Measurements from ENCODE around the gene RAD51D.
"Not testable (repeated sequence)": the region's sequence is repeated elsewhere in the genome, so short reads cannot be mapped to it uniquely, and the experiment has no call there.

Gene RAD51D

DNA sequence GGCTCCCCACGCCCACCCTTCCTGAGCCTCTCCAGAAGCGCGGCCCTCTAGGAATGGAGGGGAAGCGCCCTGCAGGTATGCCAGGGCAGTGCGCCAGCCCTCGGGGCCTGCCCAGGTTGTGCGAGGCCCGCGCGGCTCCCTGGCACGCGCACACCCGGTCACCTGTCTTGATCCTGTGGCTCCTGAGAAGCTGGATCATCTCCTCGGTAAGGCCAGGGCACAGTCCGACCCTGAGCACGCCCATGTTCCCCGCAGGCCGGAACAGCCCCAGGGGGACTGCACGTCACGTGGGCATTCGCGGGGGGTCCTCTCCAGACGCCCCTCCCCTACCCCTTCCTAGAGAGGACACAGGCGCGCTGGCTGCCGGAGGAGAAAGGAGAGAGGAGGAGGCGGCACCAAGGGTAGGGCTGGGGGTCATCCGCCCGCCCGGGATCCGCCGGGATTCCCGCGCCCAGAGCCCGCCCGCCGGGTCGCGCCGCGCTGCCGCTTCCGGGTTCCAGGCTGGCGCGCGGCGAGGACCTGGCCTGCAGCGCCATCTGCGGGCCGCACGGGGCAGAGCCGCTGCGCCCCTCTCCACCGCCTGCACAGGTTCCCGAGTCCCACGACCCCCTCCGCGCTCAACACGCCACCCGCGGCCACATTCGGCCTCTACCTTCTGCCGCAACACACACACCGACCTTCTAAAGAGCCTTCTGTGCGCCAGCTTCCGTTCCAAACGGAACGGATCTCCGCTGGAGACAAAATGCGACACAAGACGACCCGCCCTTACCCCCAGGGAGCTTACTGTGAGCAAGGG, at the start of gene RAD51D:
RAD51D (minus strand) TSS at position 491 of the 796 bp plus-strand sequence; CDS start at position 244, 247 bp downstream.
- peak; percentile 82 to 83 for DNase-seq

DNA sequence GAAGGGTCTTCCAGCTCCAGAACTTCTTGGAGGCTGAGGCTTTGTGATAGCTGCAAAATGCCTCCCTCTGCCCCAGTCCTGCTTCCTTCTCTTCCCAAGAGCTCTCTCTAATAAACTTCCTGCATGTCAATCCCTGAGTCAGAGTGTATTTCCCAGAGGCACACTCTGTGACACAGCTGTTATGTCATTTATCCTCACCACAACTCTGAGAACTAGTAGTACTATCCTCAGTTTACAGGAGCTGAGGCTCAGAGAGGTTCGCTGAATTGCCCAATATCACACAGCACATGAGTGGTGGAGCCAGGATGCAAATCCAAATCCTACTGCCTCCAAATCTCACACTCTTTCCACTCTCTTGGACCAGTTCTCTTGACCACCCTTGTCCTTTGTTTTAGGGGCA, 48.0 kb upstream of the RAD51D start:
- no peak for DNase-seq

DNA sequence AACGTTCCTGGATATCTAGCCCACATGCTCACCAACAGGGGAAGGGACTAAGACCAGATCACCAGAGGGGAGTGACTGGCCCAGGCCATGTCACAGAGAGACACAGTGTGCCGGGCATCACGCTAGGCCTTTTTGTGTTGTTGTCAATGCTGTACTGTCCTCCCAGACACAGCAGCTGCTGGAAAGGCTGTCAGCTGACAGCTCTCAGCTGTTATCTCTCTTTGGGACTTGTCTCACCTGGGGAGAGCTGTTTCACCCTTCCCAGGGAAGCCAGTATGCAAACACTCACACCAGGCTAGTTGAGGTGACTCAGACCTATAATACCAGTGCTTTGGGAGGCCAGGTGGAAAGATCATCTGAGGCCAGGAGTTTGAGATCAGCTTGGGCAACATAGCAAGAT, 47.4 kb upstream of the RAD51D start:
- DNase-seq: no peak

DNA sequence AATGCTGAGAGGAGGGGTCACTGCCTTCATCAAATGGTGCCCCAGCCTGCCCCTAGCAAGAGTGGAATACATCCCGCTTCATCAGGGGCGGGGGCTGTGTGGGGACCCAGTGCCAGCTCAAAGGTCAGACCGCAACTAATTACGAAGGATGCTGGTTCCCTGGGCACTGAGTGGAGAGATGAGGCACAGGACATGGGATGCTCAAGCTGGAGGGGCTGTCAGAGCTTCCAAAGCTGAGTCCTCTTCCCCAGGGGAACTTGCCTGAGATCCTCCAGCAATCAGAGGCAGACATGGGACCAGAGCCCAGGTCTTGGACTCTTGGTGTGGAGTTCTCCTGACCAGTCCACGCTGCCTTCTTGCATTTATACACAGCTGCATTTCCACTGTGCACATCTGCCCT, 46.9 kb upstream of the RAD51D start:
- no peak for DNase-seq

DNA sequence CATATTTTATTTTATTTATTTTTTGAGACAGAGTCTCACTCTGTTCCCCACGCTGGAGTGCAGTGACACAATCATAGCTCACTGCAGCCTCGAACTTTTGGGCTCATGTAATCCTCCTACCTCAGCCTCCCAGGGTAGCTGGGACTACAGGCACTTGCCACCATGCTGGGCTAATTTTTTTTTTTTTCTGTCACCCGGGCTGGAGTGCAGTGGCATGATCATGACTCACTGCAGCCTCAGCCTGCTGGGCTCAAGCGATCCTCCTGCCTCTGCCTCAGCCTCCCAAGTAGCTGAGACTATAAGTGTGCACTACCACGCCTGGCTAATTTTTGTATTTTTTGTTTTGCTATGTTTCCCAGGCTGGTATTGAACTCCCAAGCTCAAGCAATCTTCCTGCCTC, 45.1 kb upstream of the RAD51D start:
- no peak for DNase-seq

DNA sequence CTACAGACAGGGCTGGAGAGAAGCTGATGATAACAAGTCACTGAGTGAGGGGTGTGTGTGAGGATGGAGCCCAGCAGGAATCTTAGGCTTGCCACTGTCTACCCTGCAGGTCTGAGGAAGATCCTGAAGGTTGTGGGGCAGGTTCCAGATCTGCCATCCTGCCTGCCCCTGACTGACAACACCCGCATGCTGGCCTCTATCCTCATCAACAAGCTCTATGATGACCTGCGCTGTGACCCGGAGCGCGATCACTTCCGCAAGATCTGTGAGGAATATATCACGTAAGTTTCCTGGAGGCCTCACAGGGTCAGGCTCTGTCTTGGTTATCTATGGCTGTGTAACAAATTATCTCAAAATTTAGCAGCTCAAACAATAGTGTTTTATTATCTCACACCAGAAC, 44.2 kb upstream of the RAD51D start:
- DNase-seq: no peak

DNA sequence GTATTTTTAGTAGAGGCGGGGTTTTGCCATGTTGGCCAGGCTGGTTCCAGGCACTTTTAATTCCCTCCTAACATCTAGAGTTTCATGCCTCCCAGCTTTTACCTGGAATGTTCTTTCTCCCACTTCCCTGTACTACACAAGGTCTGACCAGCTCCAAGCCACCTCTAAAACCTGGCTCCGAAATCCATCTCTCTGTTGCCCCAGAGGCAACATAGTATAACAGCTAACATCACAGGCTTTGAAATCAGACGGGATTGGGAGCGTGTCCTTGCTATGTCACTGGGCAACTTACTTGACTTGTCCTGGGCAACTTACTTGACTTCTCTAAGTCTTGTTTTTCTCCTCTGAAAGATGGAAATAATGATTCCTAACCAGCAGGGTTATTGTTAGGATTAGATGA, 43.1 kb upstream of the RAD51D start:
- no peak for DNase-seq

DNA sequence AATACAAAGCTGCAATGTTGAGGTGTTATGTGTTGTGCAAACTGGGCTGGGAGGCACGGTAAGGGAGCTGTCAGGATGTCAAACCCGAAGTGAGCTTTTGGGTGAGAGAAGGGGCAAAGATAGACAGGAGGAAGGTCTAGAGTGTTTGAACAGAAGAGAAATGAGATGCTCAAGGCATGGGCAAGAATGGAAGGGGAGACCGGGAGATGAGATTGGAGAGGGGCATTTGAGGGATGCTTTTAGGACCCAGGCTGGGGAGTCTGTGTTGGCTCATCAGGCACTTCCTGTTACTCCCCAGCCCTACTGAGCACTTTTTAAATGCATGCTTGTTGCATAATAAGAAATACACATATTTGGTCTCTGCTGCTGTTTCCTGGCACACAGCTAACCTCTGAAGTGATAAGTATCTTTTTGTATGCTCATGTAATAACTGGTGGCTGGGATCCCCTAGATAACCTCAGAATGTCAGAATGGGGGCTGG, 41.7 kb upstream of the RAD51D start:
- DNase-seq: peak in 1 of 2 donors; percentile 51

DNA sequence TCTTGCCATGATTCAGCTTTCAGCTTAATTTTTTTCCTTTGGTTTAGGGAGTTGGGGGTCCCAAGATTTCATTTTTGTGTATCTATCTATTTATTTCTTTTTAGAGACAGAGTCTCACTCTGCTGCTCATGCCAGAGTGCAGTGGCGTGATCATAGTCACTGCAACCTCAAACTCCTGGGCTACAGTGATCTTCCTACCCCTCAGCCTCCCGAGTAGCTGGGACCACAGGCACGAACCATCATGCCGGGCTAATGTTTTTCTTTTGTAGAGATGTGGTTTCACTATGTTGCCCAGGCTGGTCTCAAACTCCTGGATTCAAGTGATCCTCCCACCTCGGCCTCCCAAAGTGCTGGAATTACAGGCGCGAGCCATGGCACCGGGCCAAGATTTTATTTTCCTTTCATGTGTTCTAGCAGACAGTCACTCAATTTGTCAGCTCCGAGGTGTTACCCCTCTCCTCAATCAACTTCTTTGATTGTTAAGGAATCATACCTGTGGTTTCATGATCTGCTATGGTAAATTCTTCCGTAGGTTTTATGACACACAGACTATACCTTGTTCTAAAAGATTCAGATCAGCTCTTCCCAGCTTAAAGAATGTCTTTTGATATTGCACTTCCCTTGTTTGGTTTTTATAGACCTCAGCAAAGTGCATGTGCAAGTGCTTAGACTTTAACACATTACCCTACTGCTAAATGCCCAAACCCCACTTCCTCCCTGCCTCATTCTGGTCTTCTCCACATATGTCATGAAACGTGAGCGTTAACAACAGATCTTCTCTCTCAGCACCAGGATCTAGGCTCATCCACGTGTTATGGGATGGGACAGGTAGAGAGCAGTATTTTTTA, 40.9 kb upstream of the RAD51D start:
- peak in 1 of 2 donors; percentile 34 for DNase-seq

DNA sequence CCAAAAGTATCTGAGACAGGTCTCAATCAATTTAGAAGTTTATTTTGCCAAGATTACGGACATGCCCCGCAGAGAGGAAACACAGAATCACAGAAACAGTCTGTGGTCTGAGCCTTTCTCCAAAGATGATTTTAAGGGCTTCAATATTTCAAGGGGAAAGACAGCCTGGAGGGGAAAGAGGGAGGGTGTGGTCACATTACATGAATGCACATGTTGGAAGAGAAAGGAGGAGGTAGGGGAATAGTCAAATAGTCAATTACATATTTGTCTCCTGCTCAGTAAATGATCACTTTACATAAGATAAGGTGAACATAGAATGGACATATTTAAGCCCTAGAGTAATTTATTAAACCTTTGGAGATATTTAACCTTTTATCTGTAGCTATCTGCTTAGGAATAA, 40.3 kb upstream of the RAD51D start:
- DNase-seq: no peak

DNA sequence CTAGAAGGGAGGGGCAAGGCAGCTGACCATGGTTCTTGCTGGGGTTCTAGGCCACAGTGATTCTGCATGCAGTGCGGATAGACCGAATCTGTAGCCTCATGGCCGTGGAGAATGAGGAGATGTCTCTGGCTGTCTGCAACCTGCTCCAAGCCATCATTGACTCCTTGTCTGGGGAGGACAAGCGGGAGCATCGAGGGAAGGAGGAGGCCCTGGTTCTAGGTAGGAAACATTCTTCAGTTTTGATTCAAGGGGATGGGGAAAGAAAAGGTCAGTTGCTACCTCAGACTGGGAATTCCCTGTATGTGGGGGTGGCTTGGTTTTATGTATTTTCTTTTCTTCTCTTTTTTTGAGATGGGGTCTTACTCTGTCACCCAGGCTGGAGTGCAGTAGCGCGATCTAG, 35.6 kb upstream of the RAD51D start:
- DNase-seq: no peak

DNA sequence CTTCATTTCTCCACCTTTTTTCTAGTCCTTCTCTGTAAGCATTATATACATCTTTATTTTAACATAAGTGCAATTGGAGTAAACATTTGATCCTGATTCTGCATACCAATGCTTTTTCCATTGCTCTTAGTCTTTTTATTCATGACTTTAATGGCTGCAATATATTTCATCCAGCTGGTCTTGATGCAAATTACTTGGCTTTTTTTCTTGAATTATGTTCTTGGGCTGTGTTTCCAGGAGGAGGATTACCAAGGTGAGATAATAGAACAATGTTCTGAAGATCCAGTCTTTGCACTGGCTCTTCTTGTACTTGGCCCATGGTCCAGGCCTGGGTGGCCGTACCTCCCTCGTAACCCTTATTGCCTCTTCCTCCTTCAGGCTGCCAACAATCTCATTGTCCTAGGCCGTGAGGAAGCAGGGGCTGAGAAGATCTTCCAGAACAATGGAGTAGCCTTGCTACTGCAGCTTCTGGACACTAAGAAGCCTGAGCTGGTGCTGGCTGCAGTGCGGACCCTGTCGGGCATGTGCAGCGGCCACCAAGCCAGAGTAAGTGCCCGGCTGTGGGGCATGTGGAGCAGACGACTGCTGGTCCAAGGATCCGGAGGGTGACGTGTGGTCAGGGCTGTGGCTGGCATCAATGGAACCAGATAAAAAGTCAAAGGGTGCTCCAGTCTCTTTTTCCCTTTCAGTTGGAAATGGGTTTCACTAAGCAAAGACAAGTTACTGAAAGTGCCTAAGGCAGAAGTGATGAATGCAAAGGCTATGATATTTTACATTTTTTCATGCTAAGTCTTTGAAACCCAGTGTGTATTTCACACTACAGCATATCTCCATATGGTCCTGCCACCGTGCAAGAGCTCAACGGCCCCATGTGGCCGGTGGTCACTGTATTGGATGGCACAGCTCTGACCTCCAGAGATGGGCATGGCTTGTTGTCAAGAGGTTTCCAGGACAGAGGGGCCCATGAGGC, 34.8 kb upstream of the RAD51D start:
- DNase-seq: no peak

DNA sequence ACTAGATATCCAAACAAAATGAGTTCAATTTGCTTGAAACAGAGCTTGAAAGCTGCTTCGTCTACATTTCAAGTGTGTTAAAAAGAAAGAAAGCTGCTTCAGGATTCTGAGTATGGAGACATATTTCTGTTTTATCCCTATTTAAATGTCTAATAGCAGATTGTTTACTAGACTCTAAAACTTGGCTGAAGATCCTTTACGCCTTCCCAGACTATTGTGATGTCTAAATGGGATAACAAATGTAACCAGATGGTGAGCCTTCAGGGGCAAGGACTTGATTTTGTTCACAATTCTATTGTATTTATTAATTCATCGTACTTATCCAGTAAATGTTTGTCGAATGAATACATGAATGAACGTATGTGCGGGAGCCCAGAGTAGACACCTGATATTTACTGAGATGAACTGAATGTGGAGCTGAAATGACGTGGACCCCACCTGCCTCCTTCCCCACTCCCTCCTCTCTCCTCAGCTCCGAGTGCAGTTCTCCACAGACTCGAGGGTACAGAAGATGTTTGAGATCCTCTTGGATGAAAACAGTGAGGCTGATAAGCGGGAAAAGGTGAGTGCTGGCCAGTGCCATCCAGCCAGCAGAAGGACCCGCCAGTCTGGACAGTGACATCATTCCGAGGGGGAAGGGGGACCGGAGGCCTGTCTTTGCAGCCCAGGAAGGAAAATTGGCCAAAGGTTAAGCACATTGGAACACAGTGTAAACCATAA, 32.9 kb upstream of the RAD51D start:
- no peak for DNase-seq

DNA sequence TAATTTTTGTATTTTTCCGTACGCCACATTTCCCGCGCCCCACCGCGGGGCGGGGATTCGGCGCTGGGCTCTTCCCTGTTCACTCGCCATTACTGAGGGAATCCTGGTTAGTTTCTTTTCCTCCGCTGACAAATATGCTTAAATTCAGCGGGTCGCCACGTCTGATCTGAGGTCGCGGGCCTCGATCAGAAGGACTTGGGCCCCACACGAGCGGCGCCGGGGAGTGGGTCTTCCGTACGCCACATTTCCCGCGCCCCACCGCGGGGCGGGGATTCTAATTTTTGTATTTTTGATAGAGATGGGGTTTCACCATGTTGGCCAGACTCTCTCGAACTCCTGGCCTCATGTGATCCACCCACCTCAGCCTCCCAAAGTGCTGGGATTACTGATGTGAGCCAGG, 31.4 kb upstream of the RAD51D start:
- not testable (repeated sequence) for DNase-seq

DNA sequence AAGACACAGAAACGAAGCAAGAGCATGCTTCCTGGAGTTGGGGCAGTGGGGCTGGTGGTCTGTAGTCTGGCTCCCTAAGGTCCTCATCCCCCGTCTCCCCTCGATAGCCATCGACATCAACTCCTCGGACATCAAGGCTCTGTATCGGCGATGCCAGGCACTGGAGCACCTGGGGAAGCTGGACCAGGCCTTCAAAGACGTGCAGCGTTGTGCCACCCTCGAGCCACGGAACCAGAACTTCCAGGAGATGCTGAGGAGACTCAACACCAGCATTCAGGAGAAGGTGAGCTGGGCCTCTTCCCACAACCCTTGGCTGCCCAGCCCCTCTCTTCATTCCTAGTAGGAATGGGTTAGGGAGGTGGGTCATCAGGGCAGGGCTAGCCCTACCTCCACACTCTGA, 30.3 kb upstream of the RAD51D start:
- DNase-seq: no peak

DNA sequence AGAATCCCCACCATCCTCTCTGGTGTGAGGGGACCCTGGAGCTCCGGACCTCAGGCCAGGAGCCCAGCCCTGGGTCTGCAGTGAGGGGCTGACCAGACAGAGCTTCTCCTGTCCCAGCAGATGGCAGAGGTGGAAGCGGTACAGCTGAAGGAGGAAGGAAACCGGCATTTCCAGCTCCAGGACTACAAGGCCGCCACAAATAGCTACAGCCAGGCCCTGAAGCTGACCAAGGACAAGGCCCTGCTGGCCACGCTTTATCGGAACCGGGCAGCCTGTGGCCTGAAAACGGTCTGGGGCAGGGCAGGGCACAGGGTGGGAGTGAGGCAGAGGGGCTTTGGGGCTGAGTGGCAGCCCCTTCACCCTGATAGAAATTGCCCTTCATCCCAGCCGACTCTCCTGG, 28.5 kb upstream of the RAD51D start:
- DNase-seq: no peak

DNA sequence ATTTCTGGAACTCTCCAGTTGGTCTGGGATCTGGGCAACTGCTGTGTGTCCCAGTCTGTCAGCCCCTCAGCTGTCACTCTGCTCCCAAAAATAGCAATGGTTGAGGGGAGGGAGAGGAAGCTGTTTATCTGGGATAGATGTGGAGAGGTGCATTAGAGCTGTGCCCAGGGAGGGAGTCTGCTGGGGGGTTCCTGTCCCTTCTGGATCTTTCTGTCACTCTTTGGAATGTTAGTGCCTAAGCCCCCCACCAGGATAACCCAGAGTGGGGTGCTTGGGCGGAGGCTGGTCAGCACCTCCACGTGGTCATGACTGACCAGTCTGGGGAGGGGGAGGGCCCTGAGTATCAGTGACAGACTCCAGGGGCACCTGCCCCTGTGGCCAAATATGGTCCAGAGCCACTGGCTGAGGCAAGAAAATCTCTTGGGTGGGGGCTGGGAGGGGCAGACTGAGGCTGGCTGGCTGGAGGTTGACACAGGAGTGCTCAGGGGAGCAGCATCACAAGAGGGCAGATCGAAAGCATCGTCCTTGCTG, 27.8 kb upstream of the RAD51D start, which contains the start of gene UNC45B:
UNC45B (plus strand) TSS at position 443 of the 531 bp plus-strand sequence. CDS start 447 bp downstream, outside the sequence.
- DNase-seq: no peak

DNA sequence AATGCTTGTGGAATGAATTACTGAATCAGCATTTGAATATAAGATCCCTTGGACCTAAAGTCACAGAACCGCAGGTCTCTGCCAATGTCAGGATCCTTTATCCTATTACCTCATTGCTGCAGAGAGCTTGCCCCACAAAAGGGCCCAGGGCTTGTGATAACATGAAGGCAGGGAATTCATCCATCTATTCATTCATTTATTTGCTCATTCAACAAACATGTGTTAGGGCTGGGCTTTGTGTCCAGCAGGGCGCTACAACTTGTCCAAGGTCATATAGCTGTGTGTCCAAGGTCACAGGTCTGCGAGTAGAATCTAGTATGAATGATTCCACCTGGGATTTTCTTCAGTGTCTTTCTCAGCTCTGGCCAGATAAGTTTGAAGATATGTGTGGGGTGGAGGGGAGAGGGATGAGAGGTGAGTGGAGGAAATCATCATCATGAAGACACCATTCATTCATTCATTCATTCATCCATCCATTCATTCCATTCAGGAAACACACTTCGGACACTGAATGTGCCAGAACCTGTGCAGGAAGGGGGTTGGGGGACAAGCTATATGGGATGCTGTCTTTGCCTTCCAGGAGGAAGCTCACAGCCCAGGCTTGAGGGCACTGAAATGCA, 26.7 kb upstream of the RAD51D start:
- DNase-seq: no peak

DNA sequence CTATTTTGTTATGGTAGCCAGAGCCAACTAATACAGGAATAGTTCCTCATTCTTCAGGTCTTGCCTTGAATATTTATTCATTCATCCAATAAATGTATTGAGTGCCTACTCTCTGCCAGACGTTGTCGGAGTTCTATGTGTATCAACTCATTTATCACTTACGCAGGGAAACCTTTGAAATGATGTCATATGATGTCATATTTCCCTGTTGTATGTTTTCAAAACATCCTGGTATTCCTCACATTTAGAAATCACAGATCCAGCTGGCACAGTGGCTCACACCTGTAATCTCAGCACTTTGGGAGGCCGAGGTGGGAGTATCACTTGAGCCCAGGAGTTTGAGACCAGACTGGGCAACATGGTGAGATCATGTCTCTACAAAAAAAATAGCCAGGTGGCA, 25.2 kb upstream of the RAD51D start:
- no peak for DNase-seq

DNA sequence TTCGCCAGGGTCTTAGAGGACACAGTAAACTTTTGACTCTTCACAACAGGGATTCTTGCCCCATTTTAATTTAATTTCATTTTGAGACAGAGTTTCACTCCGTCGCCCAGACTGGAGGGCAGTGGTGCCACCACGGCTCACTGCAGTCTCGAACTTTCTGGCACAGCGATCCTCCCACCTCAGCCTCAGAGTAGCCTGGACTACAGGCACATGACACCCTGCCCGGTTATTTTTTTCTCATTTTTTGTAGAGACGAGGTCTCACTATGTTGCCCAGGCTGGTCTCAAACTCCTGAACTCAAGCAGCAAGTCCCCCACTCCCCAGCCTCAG, 22.8 kb upstream of the RAD51D start:
- no peak for DNase-seq
